ENCODE data around the gene ACSM5. TPM values are rescaled to one million over a fixed set of nuclear protein-coding genes. Genes with fewer than 3 reads are reported as not detected.

The ACSM5 gene
- total and polyA plus RNA-seq, 2 experiments from 2014 or later: not detected

DNA sequence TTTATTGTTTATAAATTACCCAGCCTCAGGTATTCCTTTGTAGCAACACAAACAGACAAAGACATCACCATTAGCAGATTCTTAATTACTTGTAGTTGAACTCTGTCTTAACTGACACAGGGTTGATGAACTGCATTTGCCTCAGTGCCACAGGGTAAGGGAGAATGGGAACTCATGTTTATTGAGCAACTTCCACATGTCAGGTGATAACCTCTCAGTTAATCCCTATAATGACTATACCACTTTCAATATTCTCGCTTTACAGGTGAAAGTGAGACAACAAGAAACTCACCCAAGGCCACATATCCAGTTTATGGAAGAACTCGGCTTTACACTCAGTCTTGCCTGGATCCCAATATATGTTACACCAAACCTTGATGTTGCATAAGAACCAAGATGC is 13.4 kb upstream of the ACSM5 start:
- Histone ChIP-seq H3K9ac (no peak overlapping the region), H3K4me1 (ENCODE audit: insufficient read depth) (no peaks in the 10 kb centered on the region), H3K27ac (no peak overlapping the region), H3F3A (ENCODE audit: insufficient read depth) (no peaks in the 10 kb centered on the region), H3K4me3 (no peak overlapping the region), H3K9me3 (ENCODE audit: low read depth) (no peaks in the 10 kb centered on the region), H4K20me1 (ENCODE audit: insufficient read depth) (no peaks in the 10 kb centered on the region), H3K36me3 (ENCODE audit: low read depth) (no peaks in the 10 kb centered on the region), H2AFZ (no peak overlapping the region), H3K9me2 (ENCODE audit: insufficient read depth) (no peaks in the 10 kb centered on the region), H3K79me2 (ENCODE audit: insufficient read depth) (no peaks in the 10 kb centered on the region), H3K4me2 (ENCODE audit: unreplicated experiment) (no peak overlapping the region), H3K27me3 (replicated peaks; ENCODE audit: insufficient read depth) (no peaks in the 10 kb centered on the region)
- no peak for DNase-seq
- in situ Hi-C loops (cut with MboI): no loop called here
- TF ChIP-seq EZH2 (IDR thresholded peaks at IDR 0.05; ENCODE audit: insufficient read depth, poor library complexity, severe bottlenecking) (no peak), EZH2phosphoT487 (IDR thresholded peaks at IDR 0.05; ENCODE audit: insufficient read depth, low read depth) (no peak)
- 50 to 55% methylated on average over 2 of the region's 2 CpGs for WGBS, 2 experiments (ENCODE audit: low coverage in 1 of 2, low lambda C conversion rate in 2 of 2, missing lambda C conversion rate in 2 of 2)

DNA sequence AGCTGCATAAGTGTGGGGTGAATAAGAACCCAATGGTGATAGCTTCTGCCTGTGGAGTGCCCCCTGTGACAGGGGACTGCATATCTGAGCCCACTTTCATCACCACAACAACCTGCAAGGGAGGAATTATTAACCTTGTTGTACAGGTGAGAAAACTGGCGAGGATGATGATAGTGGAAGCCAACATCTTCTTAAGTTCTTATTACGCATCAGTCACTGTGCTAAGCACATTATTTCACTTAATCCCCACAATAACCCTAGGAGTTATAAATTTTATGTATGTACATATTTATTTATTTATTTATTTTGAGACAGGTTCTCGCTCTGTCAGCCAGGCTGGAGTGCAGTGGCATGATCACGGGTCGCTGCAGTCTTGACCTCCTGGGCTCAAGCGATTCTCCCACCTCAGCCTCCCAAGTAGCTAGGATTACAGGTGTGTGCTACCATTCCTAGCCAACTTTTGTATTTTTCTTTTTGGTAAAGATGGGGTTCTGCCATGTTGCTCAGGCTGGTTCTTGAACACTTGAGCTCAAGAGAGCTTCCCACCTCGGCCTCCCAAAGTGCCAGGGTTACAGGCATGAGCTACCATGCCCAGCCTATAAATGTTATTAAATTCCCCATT is 12.4 kb upstream of the ACSM5 start:
- no peaks in the 10 kb centered on the region for H3K4me1 ChIP-seq (ENCODE audit: insufficient read depth)
- DNase-seq: no peak
- no peak overlapping the region for H2AFZ ChIP-seq
- in situ Hi-C loops (cut with MboI): no loop called here
- H3K9me3 ChIP-seq (ENCODE audit: low read depth): no peaks in the 10 kb centered on the region
- H4K20me1 ChIP-seq (ENCODE audit: insufficient read depth): no peaks in the 10 kb centered on the region
- TF ChIP-seq EZH2phosphoT487 (IDR thresholded peaks at IDR 0.05; ENCODE audit: insufficient read depth, low read depth): no peak
- TF ChIP-seq EZH2 (IDR thresholded peaks at IDR 0.05; ENCODE audit: insufficient read depth, poor library complexity, severe bottlenecking): no peak
- 71 to 85% methylated on average over 7 of the region's 7 CpGs for WGBS, 2 experiments (ENCODE audit: low coverage in 1 of 2, low lambda C conversion rate in 2 of 2, missing lambda C conversion rate in 2 of 2)
- H3K79me2 ChIP-seq (ENCODE audit: insufficient read depth): no peaks in the 10 kb centered on the region
- no peaks in the 10 kb centered on the region for H3F3A ChIP-seq (ENCODE audit: insufficient read depth)
- H3K27ac ChIP-seq: no peak overlapping the region
- H3K27me3 ChIP-seq (replicated peaks; ENCODE audit: insufficient read depth): no peaks in the 10 kb centered on the region
- H3K36me3 ChIP-seq (ENCODE audit: low read depth): no peaks in the 10 kb centered on the region
- H3K4me2 ChIP-seq (ENCODE audit: unreplicated experiment): no peak overlapping the region
- H3K9ac ChIP-seq: no peak overlapping the region
- no peak overlapping the region for H3K4me3 ChIP-seq
- no peaks in the 10 kb centered on the region for H3K9me2 ChIP-seq (ENCODE audit: insufficient read depth)

DNA sequence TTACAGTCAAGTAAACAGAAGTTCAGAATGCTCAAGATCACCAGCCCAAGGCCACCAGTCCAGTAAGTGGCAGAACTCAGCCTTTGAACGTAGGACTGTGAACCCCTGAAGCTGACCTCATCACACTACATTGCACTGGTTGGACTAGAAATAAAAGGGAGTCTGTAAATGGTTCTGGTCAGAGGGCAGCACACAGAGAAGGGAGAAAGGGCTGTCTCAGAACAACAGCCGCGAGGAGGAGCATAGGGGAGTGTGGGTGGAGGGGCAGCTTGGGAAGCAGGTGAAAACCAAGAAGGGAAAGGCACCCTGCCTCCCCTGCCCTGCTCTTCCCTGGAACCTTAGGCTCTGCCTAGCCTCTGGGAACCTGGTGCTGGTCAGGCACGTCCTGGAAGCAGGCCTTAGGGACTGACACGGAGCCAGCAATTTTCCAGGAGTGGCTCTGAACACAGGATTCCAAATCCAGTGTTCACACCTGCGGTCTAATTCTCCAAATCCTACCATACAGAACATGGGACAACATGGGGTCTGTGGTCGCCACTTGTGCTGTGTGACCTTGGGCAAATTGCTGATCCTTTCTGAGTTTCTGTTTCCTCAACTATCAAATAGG is 11.8 kb upstream of the ACSM5 start:
- no peaks in the 10 kb centered on the region for H3F3A ChIP-seq (ENCODE audit: insufficient read depth)
- H3K27ac ChIP-seq: no peak overlapping the region
- no peaks in the 10 kb centered on the region for H3K4me1 ChIP-seq (ENCODE audit: insufficient read depth)
- no peaks in the 10 kb centered on the region for H3K9me2 ChIP-seq (ENCODE audit: insufficient read depth)
- no peak overlapping the region for H3K4me2 ChIP-seq (ENCODE audit: unreplicated experiment)
- no peaks in the 10 kb centered on the region for H3K9me3 ChIP-seq (ENCODE audit: low read depth)
- DNase-seq: no peak
- H4K20me1 ChIP-seq (ENCODE audit: insufficient read depth): no peaks in the 10 kb centered on the region
- TF ChIP-seq EZH2phosphoT487 (IDR thresholded peaks at IDR 0.05; ENCODE audit: insufficient read depth, low read depth) (no peak), EZH2 (IDR thresholded peaks at IDR 0.05; ENCODE audit: insufficient read depth, poor library complexity, severe bottlenecking) (no peak)
- 49% methylated on average over 6 to 7 of the region's 7 CpGs for WGBS, 2 experiments (ENCODE audit: low coverage in 1 of 2, low lambda C conversion rate in 2 of 2, missing lambda C conversion rate in 2 of 2)
- in situ Hi-C loops (cut with MboI): no loop called here
- no peak overlapping the region for H3K4me3 ChIP-seq
- H2AFZ ChIP-seq: no peak overlapping the region
- no peak overlapping the region for H3K9ac ChIP-seq
- no peaks in the 10 kb centered on the region for H3K27me3 ChIP-seq (replicated peaks; ENCODE audit: insufficient read depth)
- no peaks in the 10 kb centered on the region for H3K79me2 ChIP-seq (ENCODE audit: insufficient read depth)
- H3K36me3 ChIP-seq (ENCODE audit: low read depth): no peaks in the 10 kb centered on the region

GRCh38 chr16:20398603-20399002 is 10.7 kb upstream of the ACSM5 start:
- Histone ChIP-seq H3F3A (ENCODE audit: insufficient read depth) (no peaks in the 10 kb centered on the region), H3K9me2 (ENCODE audit: insufficient read depth) (no peaks in the 10 kb centered on the region), H3K4me1 (ENCODE audit: insufficient read depth) (no peaks in the 10 kb centered on the region), H3K27ac (no peak overlapping the region), H3K4me2 (ENCODE audit: unreplicated experiment) (no peak overlapping the region), H3K36me3 (ENCODE audit: low read depth) (no peaks in the 10 kb centered on the region), H3K27me3 (replicated peaks; ENCODE audit: insufficient read depth) (no peaks in the 10 kb centered on the region), H3K79me2 (ENCODE audit: insufficient read depth) (no peaks in the 10 kb centered on the region), H3K9ac (no peak overlapping the region), H3K9me3 (ENCODE audit: low read depth) (no peaks in the 10 kb centered on the region), H4K20me1 (ENCODE audit: insufficient read depth) (no peaks in the 10 kb centered on the region), H2AFZ (no peak overlapping the region), H3K4me3 (no peak overlapping the region)
- in situ Hi-C loops (cut with MboI): no loop called here
- WGBS, 2 experiments (ENCODE audit: low coverage in 1 of 2, low lambda C conversion rate in 2 of 2, missing lambda C conversion rate in 2 of 2): 37 to 53% methylated on average over 3 of the region's 3 CpGs
- no peak for DNase-seq
- TF ChIP-seq EZH2phosphoT487 (IDR thresholded peaks at IDR 0.05; ENCODE audit: insufficient read depth, low read depth) (no peak), EZH2 (IDR thresholded peaks at IDR 0.05; ENCODE audit: insufficient read depth, poor library complexity, severe bottlenecking) (no peak)

All from GM23248 (cell line).